B cell (primary cell): Measurements from ENCODE around the gene NOG. TPM values are rescaled to one million over a fixed set of nuclear protein-coding genes. Genes with fewer than 3 reads are reported as not detected.

ENCODE experiments used
- ATAC-seq: fragments of 200-7000 bp; cut with Tn5 transposase; one replicate; pipeline ENCODE4 v1.10.0; 2021; ENCODE audit warnings: low read depth, mild to moderate bottlenecking, moderate number of reproducible peaks, moderate library complexity
- CTCF ChIA-PET: fragments of 350-600 bp; sonication (Branson Sonifier 250); formaldehyde crosslinking; loops from one replicate; lab custom pipeline; 2021; ENCODE audit warnings: antibody characterized with exemption, inconsistent platforms; lab: Charles Lee
- POLR2A ChIA-PET: fragments of 350-600 bp; sonication (Branson Sonifier 250); formaldehyde crosslinking; loops from one replicate; lab custom pipeline; 2021; ENCODE audit warnings: antibody characterized with exemption; lab: Charles Lee
- DNase-seq: peaks from one replicate; pipeline ENCODE4 v3.0.0; 2013
- H2AFZ ChIP-seq: 2 replicates; pipeline ENCODE4 v1.6.1; 2012; ENCODE audit warnings: mild to moderate bottlenecking, low read depth, low read length; ENCODE audit not compliant: insufficient read depth, poor library complexity, severe bottlenecking
- H3K27ac ChIP-seq, 2 donors: 1 replicate in 1 of 2; 2 replicates in 1 of 2; pipeline ENCODE4 v1.5.1; 2012 to 2013; ENCODE audit warnings: low read length in 2 of 2, mild to moderate bottlenecking in 2 of 2, moderate library complexity in 1 of 2
- H3K27me3 ChIP-seq, 4 experiments: fragments of 200-600 bp in 1 of 4; sonication (generic) in 1 of 4; replicated peaks in 1 of 4; 1 replicate in 2 of 4; 2 replicates in 2 of 4; pipeline versions ENCODE4 v1.6.1 to v1.7.0; 2013 to 2016; ENCODE audit warnings: low read length in 3 of 4, mild to moderate bottlenecking in 2 of 4, mixed read lengths in 1 of 4, moderate library complexity in 1 of 4; ENCODE audit not compliant: insufficient read depth in 4 of 4, control insufficient read depth in 3 of 4; ENCODE audit errors: control extremely low read depth in 1 of 4
- H3K36me3 ChIP-seq, 2 experiments: replicated peaks in 1 of 2; 1 replicate in 1 of 2; 2 replicates in 1 of 2; pipeline versions ENCODE4 v1.6.1 to v1.7.1; 2013; ENCODE audit warnings: low read length in 1 of 2; ENCODE audit not compliant: insufficient read depth in 2 of 2, control insufficient read depth in 1 of 2; ENCODE audit errors: control extremely low read depth in 1 of 2, extremely low read depth in 1 of 2
- H3K4me1 ChIP-seq, 2 donors: fragments of 200-600 bp in 1 of 2; sonication (generic) in 1 of 2; 1 replicate in 1 of 2; 2 replicates in 1 of 2; pipeline versions ENCODE4 v1.5.1 to v1.6.1; 2013 to 2017; ENCODE audit warnings: low read length in 2 of 2; ENCODE audit not compliant: control insufficient read depth in 2 of 2, insufficient read depth in 2 of 2
- H3K4me2 ChIP-seq: replicated peaks from 2 replicates; pipeline ENCODE3; 2012; ENCODE audit warnings: mild to moderate bottlenecking, low read depth, low read length; ENCODE audit not compliant: poor library complexity, severe bottlenecking
- H3K4me3 ChIP-seq, 5 experiments: fragments of 200-600 bp in 1 of 5; sonication (generic) in 1 of 5; 1 replicate in 3 of 5; 2 replicates in 2 of 5; pipeline versions ENCODE4 v1.5.1 to v1.7.0; 2011 to 2016; ENCODE audit warnings: low read length in 4 of 5, mild to moderate bottlenecking in 4 of 5, low read depth in 2 of 5, control low read depth in 1 of 5, moderate library complexity in 1 of 5; ENCODE audit not compliant: insufficient read depth in 1 of 5; ENCODE audit errors: control extremely low read depth in 1 of 5, extremely low read depth in 1 of 5
- H3K79me2 ChIP-seq: fragments of 200-600 bp; sonication (generic); one replicate; pipeline ENCODE4 v1.6.0; 2016; ENCODE audit warnings: low read length; ENCODE audit not compliant: control insufficient read depth, insufficient read depth
- H3K9ac ChIP-seq: fragments of 200-600 bp; sonication (generic); 2 replicates; pipeline ENCODE4 v1.6.1; 2017; ENCODE audit warnings: mild to moderate bottlenecking, low read length, moderate library complexity
- H3K9me3 ChIP-seq, 3 donors: one replicate each; pipeline versions ENCODE4 v1.6.1 to v1.7.1; 2013; ENCODE audit warnings: low read length in 2 of 3; ENCODE audit not compliant: control insufficient read depth in 2 of 3, insufficient read depth in 1 of 3; ENCODE audit errors: control extremely low read depth in 1 of 3
- H4K20me1 ChIP-seq: 2 replicates; pipeline ENCODE4 v1.6.0; 2012; ENCODE audit warnings: mild to moderate bottlenecking, low read length; ENCODE audit not compliant: insufficient read depth, control insufficient read depth, poor library complexity, severe bottlenecking
- H3K27ac Mint-ChIP-seq: one replicate; pipeline ENCODE4 v1.8.0; 2021; ENCODE audit warnings: mixed read lengths
- H3K27me3 Mint-ChIP-seq: one replicate; pipeline ENCODE4 v1.8.0; 2021; ENCODE audit warnings: mixed read lengths
- H3K4me1 Mint-ChIP-seq: one replicate; pipeline ENCODE4 v1.8.0; 2021; ENCODE audit warnings: mixed read lengths
- H3K4me3 Mint-ChIP-seq: one replicate; pipeline ENCODE4 v1.8.0; 2021; ENCODE audit warnings: mixed read lengths
- H3K9me3 Mint-ChIP-seq: one replicate; pipeline ENCODE4 v1.8.0; 2022; ENCODE audit warnings: mixed read lengths; ENCODE audit not compliant: insufficient read depth
- CTCF ChIP-seq: fragments of 200-600 bp; IDR thresholded peaks from one replicate; pipeline ENCODE4 v1.8.0; 2022; ENCODE audit warnings: antibody characterized with exemption, mild to moderate bottlenecking
- EZH2 ChIP-seq: IDR thresholded peaks from 2 replicates; pipeline ENCODE4 v1.6.1; 2012; ENCODE audit warnings: borderline replicate concordance, low read depth, mild to moderate bottlenecking, moderate library complexity, low read length; ENCODE audit not compliant: insufficient read depth, poor library complexity, severe bottlenecking
- WGBS: methylation state at CpG from one replicate; pipeline ENCODE4 v1.1.5; 2013; ENCODE audit warnings: missing lambda C conversion rate; ENCODE audit not compliant: insufficient coverage; 5-methylcytosine and 5-hydroxymethylcytosine counted together
- intact Hi-C: fragments of 100-400 bp; cut with micrococcal nuclease; formaldehyde crosslinking; loops from one replicate; pipeline ENCODE4 v1.10.0; 2022
- polyA plus RNA-seq: library from polyadenylated mRNA; depleted of rRNA; stranded (reverse); fragments of >200 nt; gene quantifications from 2 replicates; pipeline ENCODE4 v1.2.3, GENCODE V29; 2012
- total RNA-seq, 2 donors: library from RNA; stranded (reverse); fragments of 120-200 nt in 1 of 2; gene quantifications; 1 replicate in 1 of 2; 2 replicates in 1 of 2; pipeline versions ENCODE4 v1.2.3 to v1.2.4, GENCODE V29; 2013 to 2022

The NOG gene
- total and polyA plus RNA-seq, 2 donors (not counting 1 experiment from before 2014, with no cell fraction given) = not detected

GRCh38 chr17:56608944-56609343 lies 15.4 kb downstream of the NOG start:
- Mint-ChIP-seq H3K27me3 (peaks cover 29% of the 10 kb centered on the region), H3K4me3 (no peak overlapping the region), H3K27ac (no peak overlapping the region), H3K9me3 (no peaks in the 10 kb centered on the region), H3K4me1 (no peaks in the 10 kb centered on the region)
- POLR2A ChIA-PET = no interaction called here
- 77% methylated on average over 3 of the region's 4 CpGs for WGBS
- intact Hi-C loops = no loop called here
- no peaks in the 10 kb centered on the region for H3K79me2 ChIP-seq
- CTCF ChIA-PET = no interaction called here
- DNase-seq (no peak), ATAC-seq (no peak)
- H3K27me3 ChIP-seq = no peaks in the 10 kb centered on the region
- H3K9ac ChIP-seq = no peak overlapping the region
- no peaks in the 10 kb centered on the region for H3K9me3 ChIP-seq
- no peaks in the 10 kb centered on the region for H3K4me1 ChIP-seq
- H3K27ac ChIP-seq = no peak overlapping the region
- TF ChIP-seq CTCF (no peak), EZH2 (no peak)
- no peak overlapping the region for H3K4me2 ChIP-seq
- H3K4me3 ChIP-seq = no peak overlapping the region
- no peaks in the 10 kb centered on the region for H3K36me3 ChIP-seq
- H2AFZ ChIP-seq = no peak overlapping the region
- no peaks in the 10 kb centered on the region for H4K20me1 ChIP-seq

- H3K27ac Mint-ChIP-seq = no peak overlapping the region
- H3K4me2 ChIP-seq = no peak overlapping the region
- ATAC-seq (no peak), DNase-seq (no peak)
- H3K4me3 Mint-ChIP-seq = no peak overlapping the region
- H3K4me1 Mint-ChIP-seq = no peaks in the 10 kb centered on the region
- no peak overlapping the region for H3K9ac ChIP-seq
- no peaks in the 10 kb centered on the region for H3K9me3 ChIP-seq
- H3K27me3 Mint-ChIP-seq = peaks cover 28% of the 10 kb centered on the region
- POLR2A ChIA-PET = no interaction called here
- H3K79me2 ChIP-seq = no peaks in the 10 kb centered on the region
- no peak for TF ChIP-seq CTCF
- TF ChIP-seq EZH2 = no peak
- no peak overlapping the region for H3K27ac ChIP-seq
- no peak overlapping the region for H2AFZ ChIP-seq
- no peaks in the 10 kb centered on the region for H3K4me1 ChIP-seq
- CTCF ChIA-PET = no interaction called here
- no peaks in the 10 kb centered on the region for H3K27me3 ChIP-seq
- WGBS = 100% methylated on average over 1 of the region's 3 CpGs
- no peaks in the 10 kb centered on the region for H4K20me1 ChIP-seq
- H3K36me3 ChIP-seq = no peaks in the 10 kb centered on the region
- intact Hi-C loops = no loop called here
- H3K9me3 Mint-ChIP-seq = no peaks in the 10 kb centered on the region
- no peak overlapping the region for H3K4me3 ChIP-seq
Observed at GRCh38 chr17:56610321-56610720, 16.8 kb downstream of the NOG start.
